Activated naive CD4-positive, alpha-beta T cell treated with anti-CD3 and anti-CD28 coated beads, Interleukin-2, amount 10 ng/mL, durations not matched to agents 7 days and 5 days (primary cell): ENCODE results near the gene ZNF559.

Experiments
- CTCF ChIA-PET: fragments of 350-600 bp; sonication (Branson Sonifier 250); formaldehyde crosslinking; loops from one replicate; lab custom pipeline; 2021; ENCODE audit warnings: antibody characterized with exemption; lab: Charles Lee
- DNase-seq: peaks from one replicate; pipeline ENCODE4 v3.0.0-alpha.2; 2020
- H3K27ac Mint-ChIP-seq: one replicate; pipeline ENCODE4 v1.8.0; 2021; ENCODE audit warnings: mild to moderate bottlenecking, moderate library complexity, mixed read lengths
- H3K27me3 Mint-ChIP-seq: one replicate; pipeline ENCODE4 v1.8.0; 2021; ENCODE audit warnings: mild to moderate bottlenecking, mixed read lengths
- H3K36me3 Mint-ChIP-seq: one replicate; pipeline ENCODE4 v1.8.0; 2021; ENCODE audit warnings: mixed read lengths
- H3K4me1 Mint-ChIP-seq: one replicate; pipeline ENCODE4 v1.8.0; 2021; ENCODE audit warnings: mixed read lengths
- H3K4me3 Mint-ChIP-seq: one replicate; pipeline ENCODE4 v1.8.0; 2021; ENCODE audit warnings: mild to moderate bottlenecking, moderate library complexity, mixed read lengths
- H3K9me3 Mint-ChIP-seq: one replicate; pipeline ENCODE4 v1.8.0; 2021; ENCODE audit warnings: mixed read lengths

Gene ZNF559

GRCh38 chr19:9323557-9323918, 441 bp upstream of the ZNF559 start:
- Mint-ChIP-seq H3K27ac (peak overlapping the region; percentile 97), H3K9me3 (peaks cover 53% of the 10 kb centered on the region), H3K4me3 (peak overlapping the region; percentile 86), H3K36me3 (peaks cover 44% of the 10 kb centered on the region), H3K27me3 (no peaks in the 10 kb centered on the region), H3K4me1 (peaks cover 32% of the 10 kb centered on the region)
- CTCF ChIA-PET, result interaction anchor here (0.8 kb wide), 1 partner anchor 13 kb away, joined by 3 read pairs; no protein-coding TSS in a partner anchor
- DNase-seq, result peak; percentile 66

- no peak for DNase-seq
- H3K27ac Mint-ChIP-seq, result peak overlapping the region; percentile 97
- peak overlapping the region; percentile 86 for H3K4me3 Mint-ChIP-seq
- CTCF ChIA-PET, result no interaction called here
- peaks cover 62% of the 10 kb centered on the region for H3K9me3 Mint-ChIP-seq
- H3K27me3 Mint-ChIP-seq, result no peaks in the 10 kb centered on the region
- H3K36me3 Mint-ChIP-seq, result peaks cover 52% of the 10 kb centered on the region
- H3K4me1 Mint-ChIP-seq, result peaks cover 32% of the 10 kb centered on the region
These were observed 594 bp downstream of the ZNF559 start for GRCh38 chr19:9324584-9324962.

- H3K4me3 Mint-ChIP-seq, result no peak overlapping the region
- peaks cover 67% of the 10 kb centered on the region for H3K36me3 Mint-ChIP-seq
- DNase-seq, result no peak
- no peak overlapping the region for H3K27ac Mint-ChIP-seq
- peaks cover 7% of the 10 kb centered on the region for H3K4me1 Mint-ChIP-seq
- H3K9me3 Mint-ChIP-seq, result peaks cover 61% of the 10 kb centered on the region
- CTCF ChIA-PET, result interaction anchor here (0.7 kb wide), 1 partner anchor 160 kb away, joined by 3 read pairs; no protein-coding TSS in a partner anchor
- no peaks in the 10 kb centered on the region for H3K27me3 Mint-ChIP-seq
These were observed 6.0 kb downstream of the ZNF559 start for GRCh38 chr19:9329999-9330398.

GRCh38 chr19:9342610-9343304, 18.8 kb downstream of the ZNF559 start:
- CTCF ChIA-PET, result interaction anchor here (0.7 kb wide), 1 partner anchor 94 kb away, joined by 3 read pairs; no protein-coding TSS in a partner anchor
- peaks cover 73% of the 10 kb centered on the region for H3K9me3 Mint-ChIP-seq
- DNase-seq, result no peak

GRCh38 chr19:9345005-9345404, 21.0 kb downstream of the ZNF559 start:
- Mint-ChIP-seq H3K4me1 (no peaks in the 10 kb centered on the region), H3K9me3 (peaks cover 73% of the 10 kb centered on the region), H3K4me3 (no peak overlapping the region), H3K27me3 (no peaks in the 10 kb centered on the region), H3K27ac (no peak overlapping the region), H3K36me3 (peaks cover 39% of the 10 kb centered on the region)
- CTCF ChIA-PET, result no interaction called here
- no peak for DNase-seq

More at GRCh38 chr19:9342610-9343304, 18.8 kb downstream of the ZNF559 start:
- no peaks in the 10 kb centered on the region for H3K27me3 Mint-ChIP-seq
- H3K27ac Mint-ChIP-seq, result no peak overlapping the region
- no peaks in the 10 kb centered on the region for H3K4me1 Mint-ChIP-seq
- no peak overlapping the region for H3K4me3 Mint-ChIP-seq
- H3K36me3 Mint-ChIP-seq, result peaks cover 55% of the 10 kb centered on the region

GRCh38 chr19:9348253-9348652, 24.3 kb downstream of the ZNF559 start:
- CTCF ChIA-PET, result no interaction called here
- H3K4me1 Mint-ChIP-seq, result no peaks in the 10 kb centered on the region
- DNase-seq, result no peak
- H3K4me3 Mint-ChIP-seq, result no peak overlapping the region
- H3K9me3 Mint-ChIP-seq, result peaks cover 61% of the 10 kb centered on the region
- peaks cover 12% of the 10 kb centered on the region for H3K36me3 Mint-ChIP-seq
- no peaks in the 10 kb centered on the region for H3K27me3 Mint-ChIP-seq
- no peak overlapping the region for H3K27ac Mint-ChIP-seq

- CTCF ChIA-PET, result no interaction called here
- DNase-seq, result no peak
- H3K4me1 Mint-ChIP-seq, result no peaks in the 10 kb centered on the region
- H3K36me3 Mint-ChIP-seq, result peaks cover 9% of the 10 kb centered on the region
- H3K27me3 Mint-ChIP-seq, result no peaks in the 10 kb centered on the region
- no peak overlapping the region for H3K4me3 Mint-ChIP-seq
- H3K27ac Mint-ChIP-seq, result no peak overlapping the region
- peaks cover 59% of the 10 kb centered on the region for H3K9me3 Mint-ChIP-seq
These were observed 24.7 kb downstream of the ZNF559 start for GRCh38 chr19:9348671-9349070.

GRCh38 chr19:9352505-9352904, 28.5 kb downstream of the ZNF559 start:
- no peak overlapping the region for H3K27ac Mint-ChIP-seq
- DNase-seq, result no peak
- CTCF ChIA-PET, result no interaction called here
- H3K36me3 Mint-ChIP-seq, result peaks cover 5% of the 10 kb centered on the region
- H3K4me3 Mint-ChIP-seq, result no peak overlapping the region
- H3K4me1 Mint-ChIP-seq, result no peaks in the 10 kb centered on the region
- H3K27me3 Mint-ChIP-seq, result no peaks in the 10 kb centered on the region
- peaks cover 49% of the 10 kb centered on the region for H3K9me3 Mint-ChIP-seq

- no peaks in the 10 kb centered on the region for H3K27me3 Mint-ChIP-seq
- H3K27ac Mint-ChIP-seq, result no peak overlapping the region
- no peak overlapping the region for H3K4me3 Mint-ChIP-seq
- H3K4me1 Mint-ChIP-seq, result no peaks in the 10 kb centered on the region
- CTCF ChIA-PET, result no interaction called here
- DNase-seq, result no peak
- peaks cover 50% of the 10 kb centered on the region for H3K9me3 Mint-ChIP-seq
- H3K36me3 Mint-ChIP-seq, result peaks cover 8% of the 10 kb centered on the region
These were observed 29.0 kb downstream of the ZNF559 start for GRCh38 chr19:9353011-9353410.

- H3K9me3 Mint-ChIP-seq, result peaks cover 44% of the 10 kb centered on the region
- H3K27ac Mint-ChIP-seq, result no peak overlapping the region
- H3K4me3 Mint-ChIP-seq, result no peak overlapping the region
- H3K27me3 Mint-ChIP-seq, result no peaks in the 10 kb centered on the region
- H3K36me3 Mint-ChIP-seq, result peaks cover 4% of the 10 kb centered on the region
- CTCF ChIA-PET, result no interaction called here
- no peak for DNase-seq
- no peaks in the 10 kb centered on the region for H3K4me1 Mint-ChIP-seq
These were observed 30.7 kb downstream of the ZNF559 start for GRCh38 chr19:9354651-9355050.

- H3K36me3 Mint-ChIP-seq, result peaks cover 6% of the 10 kb centered on the region
- H3K27ac Mint-ChIP-seq, result no peak within 1 kb of the TSS
- DNase-seq, result peak; percentile 24
- H3K9me3 Mint-ChIP-seq, result peaks cover 49% of the 10 kb centered on the region
- peak within 1 kb of the TSS; percentile 39 for H3K4me3 Mint-ChIP-seq
- H3K4me1 Mint-ChIP-seq, result no peaks in the 10 kb centered on the region
- CTCF ChIA-PET, result interaction anchor here (0.6 kb wide), 1 partner anchor 212 kb away, joined by 3 read pairs; no protein-coding TSS in a partner anchor
- H3K27me3 Mint-ChIP-seq, result peaks cover 6% of the 10 kb centered on the region
These were observed 38.9 kb downstream of the ZNF559 start, which contains the start of gene ZNF177 for GRCh38 chr19:9362905-9363304. Gene ZNF177 (plus strand): TSS chr19:9363013. CDS start chr19:9378312, 15,299 bp downstream.

GRCh38 chr19:9370738-9371619, 47.0 kb downstream of the ZNF559 start:
- Mint-ChIP-seq H3K36me3 (no peaks in the 10 kb centered on the region), H3K4me3 (no peak overlapping the region)
- CTCF ChIA-PET, result no interaction called here

GRCh38 chr19:9381361-9381785, 57.4 kb downstream of the ZNF559 start:
- Mint-ChIP-seq H3K36me3 (peaks cover 16% of the 10 kb centered on the region), H3K27me3 (no peaks in the 10 kb centered on the region), H3K4me3 (no peak overlapping the region), H3K4me1 (no peaks in the 10 kb centered on the region), H3K27ac (no peak overlapping the region), H3K9me3 (peaks cover 69% of the 10 kb centered on the region)
- CTCF ChIA-PET, result no interaction called here
- no peak for DNase-seq

More at GRCh38 chr19:9370738-9371619, 47.0 kb downstream of the ZNF559 start:
- no peak for DNase-seq
- H3K27me3 Mint-ChIP-seq, result no peaks in the 10 kb centered on the region
- H3K9me3 Mint-ChIP-seq, result peaks cover 30% of the 10 kb centered on the region
- H3K27ac Mint-ChIP-seq, result no peak overlapping the region
- H3K4me1 Mint-ChIP-seq, result no peaks in the 10 kb centered on the region
